B cell (primary cell): ENCODE results near the gene PRKN. TPM values are rescaled to one million over a fixed set of nuclear protein-coding genes. Genes with fewer than 3 reads are reported as not detected.

Experiments
- ATAC-seq: fragments of 200-7000 bp; cut with Tn5 transposase; one replicate; pipeline ENCODE4 v1.10.0; 2021; ENCODE audit warnings: low read depth, mild to moderate bottlenecking, moderate number of reproducible peaks, moderate library complexity
- CTCF ChIA-PET: fragments of 350-600 bp; sonication (Branson Sonifier 250); formaldehyde crosslinking; loops from one replicate; lab custom pipeline; 2021; ENCODE audit warnings: antibody characterized with exemption, inconsistent platforms; lab: Charles Lee
- POLR2A ChIA-PET: fragments of 350-600 bp; sonication (Branson Sonifier 250); formaldehyde crosslinking; loops from one replicate; lab custom pipeline; 2021; ENCODE audit warnings: antibody characterized with exemption; lab: Charles Lee
- DNase-seq: peaks from one replicate; pipeline ENCODE4 v3.0.0; 2013
- H2AFZ ChIP-seq: 2 replicates; pipeline ENCODE4 v1.6.1; 2012; ENCODE audit warnings: mild to moderate bottlenecking, low read depth, low read length; ENCODE audit not compliant: insufficient read depth, poor library complexity, severe bottlenecking
- H3K27ac ChIP-seq, 2 donors: 1 replicate in 1 of 2; 2 replicates in 1 of 2; pipeline ENCODE4 v1.5.1; 2012 to 2013; ENCODE audit warnings: low read length in 2 of 2, mild to moderate bottlenecking in 2 of 2, moderate library complexity in 1 of 2
- H3K27me3 ChIP-seq, 4 experiments: fragments of 200-600 bp in 1 of 4; sonication (generic) in 1 of 4; replicated peaks in 1 of 4; 1 replicate in 2 of 4; 2 replicates in 2 of 4; pipeline versions ENCODE4 v1.6.1 to v1.7.0; 2013 to 2016; ENCODE audit warnings: low read length in 3 of 4, mild to moderate bottlenecking in 2 of 4, mixed read lengths in 1 of 4, moderate library complexity in 1 of 4; ENCODE audit not compliant: insufficient read depth in 4 of 4, control insufficient read depth in 3 of 4; ENCODE audit errors: control extremely low read depth in 1 of 4
- H3K36me3 ChIP-seq, 2 experiments: replicated peaks in 1 of 2; 1 replicate in 1 of 2; 2 replicates in 1 of 2; pipeline versions ENCODE4 v1.6.1 to v1.7.1; 2013; ENCODE audit warnings: low read length in 1 of 2; ENCODE audit not compliant: insufficient read depth in 2 of 2, control insufficient read depth in 1 of 2; ENCODE audit errors: control extremely low read depth in 1 of 2, extremely low read depth in 1 of 2
- H3K4me1 ChIP-seq, 2 donors: fragments of 200-600 bp in 1 of 2; sonication (generic) in 1 of 2; 1 replicate in 1 of 2; 2 replicates in 1 of 2; pipeline versions ENCODE4 v1.5.1 to v1.6.1; 2013 to 2017; ENCODE audit warnings: low read length in 2 of 2; ENCODE audit not compliant: control insufficient read depth in 2 of 2, insufficient read depth in 2 of 2
- H3K4me2 ChIP-seq: replicated peaks from 2 replicates; pipeline ENCODE3; 2012; ENCODE audit warnings: mild to moderate bottlenecking, low read depth, low read length; ENCODE audit not compliant: poor library complexity, severe bottlenecking
- H3K4me3 ChIP-seq, 5 experiments: fragments of 200-600 bp in 1 of 5; sonication (generic) in 1 of 5; 1 replicate in 3 of 5; 2 replicates in 2 of 5; pipeline versions ENCODE4 v1.5.1 to v1.7.0; 2011 to 2016; ENCODE audit warnings: low read length in 4 of 5, mild to moderate bottlenecking in 4 of 5, low read depth in 2 of 5, control low read depth in 1 of 5, moderate library complexity in 1 of 5; ENCODE audit not compliant: insufficient read depth in 1 of 5; ENCODE audit errors: control extremely low read depth in 1 of 5, extremely low read depth in 1 of 5
- H3K79me2 ChIP-seq: fragments of 200-600 bp; sonication (generic); one replicate; pipeline ENCODE4 v1.6.0; 2016; ENCODE audit warnings: low read length; ENCODE audit not compliant: control insufficient read depth, insufficient read depth
- H3K9ac ChIP-seq: fragments of 200-600 bp; sonication (generic); 2 replicates; pipeline ENCODE4 v1.6.1; 2017; ENCODE audit warnings: mild to moderate bottlenecking, low read length, moderate library complexity
- H3K9me3 ChIP-seq, 3 donors: one replicate each; pipeline versions ENCODE4 v1.6.1 to v1.7.1; 2013; ENCODE audit warnings: low read length in 2 of 3; ENCODE audit not compliant: control insufficient read depth in 2 of 3, insufficient read depth in 1 of 3; ENCODE audit errors: control extremely low read depth in 1 of 3
- H4K20me1 ChIP-seq: 2 replicates; pipeline ENCODE4 v1.6.0; 2012; ENCODE audit warnings: mild to moderate bottlenecking, low read length; ENCODE audit not compliant: insufficient read depth, control insufficient read depth, poor library complexity, severe bottlenecking
- H3K27ac Mint-ChIP-seq: one replicate; pipeline ENCODE4 v1.8.0; 2021; ENCODE audit warnings: mixed read lengths
- H3K27me3 Mint-ChIP-seq: one replicate; pipeline ENCODE4 v1.8.0; 2021; ENCODE audit warnings: mixed read lengths
- H3K4me1 Mint-ChIP-seq: one replicate; pipeline ENCODE4 v1.8.0; 2021; ENCODE audit warnings: mixed read lengths
- H3K4me3 Mint-ChIP-seq: one replicate; pipeline ENCODE4 v1.8.0; 2021; ENCODE audit warnings: mixed read lengths
- H3K9me3 Mint-ChIP-seq: one replicate; pipeline ENCODE4 v1.8.0; 2022; ENCODE audit warnings: mixed read lengths; ENCODE audit not compliant: insufficient read depth
- EZH2 ChIP-seq: IDR thresholded peaks from 2 replicates; pipeline ENCODE4 v1.6.1; 2012; ENCODE audit warnings: borderline replicate concordance, low read depth, mild to moderate bottlenecking, moderate library complexity, low read length; ENCODE audit not compliant: insufficient read depth, poor library complexity, severe bottlenecking
- WGBS: methylation state at CpG from one replicate; pipeline ENCODE4 v1.1.5; 2013; ENCODE audit warnings: missing lambda C conversion rate; ENCODE audit not compliant: insufficient coverage; 5-methylcytosine and 5-hydroxymethylcytosine counted together
- intact Hi-C: fragments of 100-400 bp; cut with micrococcal nuclease; formaldehyde crosslinking; loops from one replicate; pipeline ENCODE4 v1.10.0; 2022
- polyA plus RNA-seq: library from polyadenylated mRNA; depleted of rRNA; stranded (reverse); fragments of >200 nt; gene quantifications from 2 replicates; pipeline ENCODE4 v1.2.3, GENCODE V29; 2012
- total RNA-seq, 2 donors: library from RNA; stranded (reverse); fragments of 120-200 nt in 1 of 2; gene quantifications; 1 replicate in 1 of 2; 2 replicates in 1 of 2; pipeline versions ENCODE4 v1.2.3 to v1.2.4, GENCODE V29; 2013 to 2022
- TF ChIP-seq, protein P1 (sequence below): fragments of 200-600 bp; IDR thresholded peaks from one replicate; pipeline ENCODE4 v1.8.0; 2022; ENCODE audit warnings: antibody characterized with exemption, mild to moderate bottlenecking

The PRKN gene
- total and polyA plus RNA-seq, 2 donors (not counting 1 experiment from before 2014, with no cell fraction given) = 1.6 to 6.2 TPM

DNA sequence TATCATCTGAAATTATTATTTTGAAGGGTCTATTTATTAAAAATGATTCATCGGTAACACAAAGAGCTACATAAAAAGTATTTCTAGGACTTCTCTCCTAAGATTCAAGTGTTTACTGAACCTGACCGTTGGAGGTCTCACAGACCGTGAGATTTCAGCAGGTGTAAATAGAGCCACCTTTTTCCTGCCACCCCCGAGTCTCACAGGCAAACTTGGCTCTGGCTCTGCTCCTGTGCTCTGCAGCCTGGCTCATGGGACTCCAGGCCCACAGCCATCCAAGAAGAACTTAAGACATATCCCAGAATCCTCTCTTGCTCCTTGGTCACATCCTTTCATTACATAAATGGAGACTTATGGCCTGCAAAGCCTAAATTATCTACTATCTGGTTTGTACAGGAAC is 1385.9 kb downstream of the PRKN start:
- no peaks in the 10 kb centered on the region for H3K9me3 Mint-ChIP-seq
- H3K27ac Mint-ChIP-seq = no peak overlapping the region
- DNase-seq (no peak), ATAC-seq (no peak)
- POLR2A ChIA-PET = no interaction called here
- WGBS = 74% methylated on average over 3 of the region's 4 CpGs
- no peaks in the 10 kb centered on the region for H3K4me1 Mint-ChIP-seq
- no peaks in the 10 kb centered on the region for H3K27me3 Mint-ChIP-seq
- Histone ChIP-seq H3K36me3 (no peaks in the 10 kb centered on the region), H3K27me3 (peaks cover 0 to 3% (median 0%) of the 10 kb centered on the region in 4 experiments), H3K9me3 (no peaks in the 10 kb centered on the region), H3K79me2 (no peaks in the 10 kb centered on the region), H3K9ac (no peak overlapping the region), H2AFZ (no peak overlapping the region), H3K4me3 (no peak overlapping the region), H3K27ac (no peak overlapping the region), H3K4me1 (no peaks in the 10 kb centered on the region), H4K20me1 (no peaks in the 10 kb centered on the region), H3K4me2 (no peak overlapping the region)
- TF ChIP-seq EZH2 = no peak
- TF ChIP-seq, protein P1, sequence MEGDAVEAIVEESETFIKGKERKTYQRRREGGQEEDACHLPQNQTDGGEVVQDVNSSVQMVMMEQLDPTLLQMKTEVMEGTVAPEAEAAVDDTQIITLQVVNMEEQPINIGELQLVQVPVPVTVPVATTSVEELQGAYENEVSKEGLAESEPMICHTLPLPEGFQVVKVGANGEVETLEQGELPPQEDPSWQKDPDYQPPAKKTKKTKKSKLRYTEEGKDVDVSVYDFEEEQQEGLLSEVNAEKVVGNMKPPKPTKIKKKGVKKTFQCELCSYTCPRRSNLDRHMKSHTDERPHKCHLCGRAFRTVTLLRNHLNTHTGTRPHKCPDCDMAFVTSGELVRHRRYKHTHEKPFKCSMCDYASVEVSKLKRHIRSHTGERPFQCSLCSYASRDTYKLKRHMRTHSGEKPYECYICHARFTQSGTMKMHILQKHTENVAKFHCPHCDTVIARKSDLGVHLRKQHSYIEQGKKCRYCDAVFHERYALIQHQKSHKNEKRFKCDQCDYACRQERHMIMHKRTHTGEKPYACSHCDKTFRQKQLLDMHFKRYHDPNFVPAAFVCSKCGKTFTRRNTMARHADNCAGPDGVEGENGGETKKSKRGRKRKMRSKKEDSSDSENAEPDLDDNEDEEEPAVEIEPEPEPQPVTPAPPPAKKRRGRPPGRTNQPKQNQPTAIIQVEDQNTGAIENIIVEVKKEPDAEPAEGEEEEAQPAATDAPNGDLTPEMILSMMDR = no peak
- intact Hi-C loops = no loop called here
- CTCF ChIA-PET = no interaction called here
- no peak overlapping the region for H3K4me3 Mint-ChIP-seq

DNA sequence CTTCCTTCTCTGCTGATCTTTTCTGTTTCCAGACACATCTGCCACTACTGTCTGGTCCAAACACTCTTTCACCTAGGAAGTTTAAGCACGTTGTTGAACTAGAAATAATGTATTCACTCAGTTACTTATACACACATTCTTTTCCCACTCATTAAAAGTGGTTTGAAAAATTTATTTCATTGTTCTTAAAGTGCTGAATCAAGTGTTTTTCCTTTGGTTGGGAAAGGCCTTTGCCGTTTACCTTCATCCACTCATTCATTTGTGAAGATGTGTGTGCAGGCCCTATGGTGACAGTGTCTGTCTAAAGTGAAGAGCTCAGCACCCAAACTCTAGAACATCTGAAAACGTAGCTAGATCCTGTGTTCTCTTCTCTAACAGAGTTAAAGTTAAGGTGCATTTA is 1389.6 kb downstream of the PRKN start:
- Histone ChIP-seq H3K27ac (no peak overlapping the region), H3K9ac (no peak overlapping the region), H2AFZ (no peak overlapping the region), H3K79me2 (no peaks in the 10 kb centered on the region), H3K36me3 (no peaks in the 10 kb centered on the region), H3K4me2 (no peak overlapping the region), H3K27me3 (no peaks in the 10 kb centered on the region), H3K4me3 (no peak overlapping the region), H4K20me1 (no peaks in the 10 kb centered on the region), H3K9me3 (no peaks in the 10 kb centered on the region), H3K4me1 (no peaks in the 10 kb centered on the region)
- Mint-ChIP-seq H3K4me3 (no peak overlapping the region), H3K4me1 (no peaks in the 10 kb centered on the region), H3K27me3 (no peaks in the 10 kb centered on the region), H3K27ac (no peak overlapping the region), H3K9me3 (no peaks in the 10 kb centered on the region)
- POLR2A ChIA-PET = no interaction called here
- no peak for TF ChIP-seq EZH2
- TF ChIP-seq, protein P1 = no peak
- DNase-seq = no peak
- CTCF ChIA-PET = no interaction called here
- ATAC-seq = no peak
- no CpG with 5 or more reads among the region's 3 CpGs for WGBS
- intact Hi-C loops = no loop called here
